ENCODE data around the gene IL36B.

GRCh38 chr2:113098041-113098440 lies 45.4 kb upstream of the IL36B start:
- no peak for TF ChIP-seq PKNOX1 (IDR thresholded peaks at IDR 0.05)
- no peak for TF ChIP-seq LEF1 (IDR thresholded peaks at IDR 0.05; ENCODE audit: borderline replicate concordance)
- TF ChIP-seq NFRKB (IDR thresholded peaks at IDR 0.05), result no peak
- no peak for TF ChIP-seq SP1 (IDR thresholded peaks at IDR 0.05)
- TF ChIP-seq TARDBP (IDR thresholded peaks at IDR 0.05), result no peak
- TF ChIP-seq CTBP1 (IDR thresholded peaks at IDR 0.05; ENCODE audit: borderline replicate concordance), result no peak
- TF ChIP-seq BHLHE40 (IDR thresholded peaks at IDR 0.05; ENCODE audit: borderline replicate concordance), result no peak
- no peak for TF ChIP-seq ARNT (IDR thresholded peaks at IDR 0.05)
- TF ChIP-seq FOXM1 (IDR thresholded peaks at IDR 0.05; ENCODE audit: borderline replicate concordance), result no peak
- TF ChIP-seq SUZ12 (IDR thresholded peaks at IDR 0.05), result no peak
- TF ChIP-seq FOXK2 (IDR thresholded peaks at IDR 0.05), result no peak
- no peak for TF ChIP-seq HDGF (IDR thresholded peaks at IDR 0.05; ENCODE audit: borderline replicate concordance)
- TF ChIP-seq FOXA1 (IDR thresholded peaks at IDR 0.05), result no peak
